HG02678 (cell line): ENCODE measurements around the gene NLRP8.
"Not testable (repeated sequence)": the region's sequence is repeated elsewhere in the genome, so short reads cannot be mapped to it uniquely, and the experiment has no call there.

Experiments used
- ATAC-seq: cut with Tn5 transposase; IDR thresholded peaks from one replicate; pipeline ENCODE4 v1.9.1; 2021; ENCODE audit warnings: mild to moderate bottlenecking, moderate library complexity; ENCODE audit not compliant: unreplicated experiment

NLRP8 gene

GRCh38 chr19:55947532-55947931, at the start of gene NLRP8:
NLRP8 (plus strand) TSS chr19:55947832.
- no peak for ATAC-seq

GRCh38 chr19:55898911-55899310, 48.7 kb upstream of the NLRP8 start:
- no peak for ATAC-seq

DNA sequence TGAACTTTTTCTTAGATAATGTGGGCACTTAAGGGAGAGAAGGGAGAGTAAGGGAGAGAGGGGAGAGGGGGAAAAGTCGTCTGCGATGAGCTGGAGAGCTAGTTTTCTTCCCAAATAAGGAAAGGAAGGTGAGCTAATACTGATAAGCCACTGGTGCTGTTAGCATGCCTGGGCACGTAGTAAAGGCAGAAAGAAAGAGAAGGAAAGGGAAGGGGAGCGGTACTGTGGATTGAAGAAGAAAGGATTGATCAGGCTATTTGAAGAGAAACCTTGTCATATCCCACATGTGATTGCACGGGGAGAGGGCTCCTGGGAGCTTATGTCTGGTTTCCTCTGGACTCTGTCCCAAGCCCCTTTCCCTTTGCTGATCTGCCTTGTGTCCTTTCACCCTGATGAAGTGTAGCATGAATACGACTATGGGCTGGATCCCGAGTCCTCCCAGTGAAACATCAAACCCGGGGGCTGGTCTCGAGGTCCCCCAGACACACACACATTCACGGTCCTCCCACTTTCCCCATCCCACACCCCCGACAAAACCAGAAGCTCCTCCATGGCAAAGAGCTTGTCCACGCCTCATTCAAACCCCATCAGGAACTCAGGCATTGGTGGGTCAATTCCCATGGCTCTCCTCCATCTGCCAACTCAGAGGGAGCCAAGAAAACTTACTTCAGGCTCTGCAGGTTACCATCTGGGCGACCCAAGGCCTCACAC, 46.1 kb upstream of the NLRP8 start:
- ATAC-seq = no peak

DNA sequence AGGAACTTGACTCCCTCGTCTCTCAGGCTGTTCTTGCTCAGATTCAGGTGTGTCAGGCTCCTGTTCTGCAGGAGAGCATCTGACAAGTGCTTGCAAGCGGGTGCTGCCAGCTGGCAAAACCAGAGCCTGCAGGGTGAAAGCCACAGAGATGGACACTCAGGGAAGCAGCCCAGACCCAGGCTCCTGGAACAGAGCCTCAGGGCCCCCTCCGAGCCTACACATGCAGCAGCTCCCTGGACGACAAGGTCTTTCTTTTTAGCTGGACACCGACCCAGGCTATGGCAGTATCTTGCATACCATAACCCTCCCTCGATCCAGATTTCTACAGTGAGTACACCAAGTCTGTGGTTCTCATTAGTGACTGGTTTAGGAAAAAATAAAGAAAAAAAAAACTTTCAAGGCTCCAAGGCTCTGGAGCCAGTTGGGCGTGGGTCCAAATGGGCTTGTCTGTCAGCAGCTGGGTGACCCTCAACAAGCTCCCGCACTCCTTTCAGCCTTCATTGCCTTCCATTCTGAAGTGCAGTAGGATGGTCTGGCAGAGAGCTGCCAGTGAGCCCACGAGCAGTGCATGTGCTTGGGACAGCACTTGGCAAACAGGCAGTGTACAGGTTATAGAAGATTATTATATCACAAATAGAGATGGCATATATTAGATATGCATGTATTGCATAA, 45.4 kb upstream of the NLRP8 start:
- ATAC-seq = no peak

- ATAC-seq = no peak
Measured at GRCh38 chr19:55907286-55907685, 40.3 kb upstream of the NLRP8 start.

GRCh38 chr19:55907746-55908145, 39.9 kb upstream of the NLRP8 start:
- no peak for ATAC-seq

DNA sequence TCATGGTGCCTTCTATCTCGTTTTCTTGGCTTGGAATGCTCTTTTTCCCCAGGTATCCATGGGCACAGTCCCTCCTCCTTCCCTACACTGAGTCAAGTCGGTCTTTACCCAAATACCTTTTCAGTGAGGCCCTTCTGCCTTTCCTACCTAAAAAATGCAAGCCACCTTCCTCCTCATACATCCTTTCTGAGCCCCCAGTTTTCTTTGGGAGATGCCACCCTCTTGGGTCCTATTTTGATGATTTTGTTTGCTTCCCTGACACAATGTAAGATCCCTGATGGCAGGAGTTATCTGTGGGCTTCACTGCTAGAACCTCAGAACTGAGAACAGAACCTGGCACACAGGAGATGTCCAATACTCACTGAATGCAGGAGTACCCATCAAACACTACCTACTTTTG, 37.8 kb upstream of the NLRP8 start:
- ATAC-seq = no peak

DNA sequence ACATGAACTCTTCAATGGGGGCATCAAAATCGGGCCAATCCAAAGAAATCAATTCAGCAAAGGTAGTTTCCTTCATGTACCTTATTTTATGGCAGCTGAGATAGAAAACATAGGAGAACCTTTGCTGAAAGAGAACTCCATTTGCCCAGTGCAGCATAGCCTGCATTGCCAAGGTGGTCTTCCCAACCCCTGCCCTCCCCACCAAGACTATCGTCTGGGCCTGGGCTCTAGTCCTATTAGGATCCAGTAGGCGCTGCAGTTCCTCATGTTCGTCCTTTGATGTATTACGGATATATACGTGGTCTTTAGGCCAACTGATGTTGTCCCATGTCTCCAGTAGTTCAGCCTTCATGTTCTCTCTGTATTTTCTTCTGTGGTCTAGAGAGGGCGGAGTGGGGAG, 34.7 kb upstream of the NLRP8 start:
- ATAC-seq = no peak

GRCh38 chr19:55913643-55914268, 33.9 kb upstream of the NLRP8 start:
- no peak for ATAC-seq

DNA sequence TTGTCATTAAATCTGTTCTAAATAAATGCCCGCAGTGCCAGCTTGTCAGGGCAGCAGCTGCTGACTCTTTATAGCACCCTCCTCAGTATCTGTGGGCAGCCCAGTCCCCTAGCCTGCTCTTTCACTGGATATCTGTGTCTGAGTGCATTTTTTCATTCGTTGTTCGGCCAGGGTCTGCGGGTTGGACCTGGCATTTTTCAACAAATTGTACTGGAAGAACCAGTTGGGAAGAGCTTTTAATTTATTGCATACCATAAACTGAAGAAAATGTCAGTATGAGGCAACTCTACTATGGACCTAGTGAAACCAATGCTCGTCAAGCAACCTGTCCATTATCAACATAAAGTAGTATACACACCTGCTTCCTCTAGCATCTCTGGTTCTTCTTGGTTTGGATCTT, 24.1 kb upstream of the NLRP8 start:
- ATAC-seq = no peak

DNA sequence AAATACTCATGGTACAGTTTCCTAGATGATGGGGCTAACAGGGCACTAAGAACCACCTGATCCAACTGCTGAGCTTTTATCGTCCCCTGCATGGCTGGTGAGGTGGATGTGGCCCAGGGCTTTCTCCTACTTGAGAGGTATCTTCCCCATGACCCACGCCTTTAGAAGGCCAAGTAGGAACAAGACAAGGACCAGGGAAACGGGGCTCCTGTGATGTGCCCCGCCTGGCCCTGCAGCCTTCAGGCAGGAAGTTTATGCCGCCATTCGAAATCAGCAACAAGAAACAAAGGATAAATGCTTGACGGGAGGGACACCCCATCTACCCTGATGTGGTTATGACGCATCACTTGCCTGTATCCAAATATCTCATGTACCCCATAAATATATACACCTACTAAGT, 19.6 kb upstream of the NLRP8 start:
- no peak for ATAC-seq

- ATAC-seq = not testable (repeated sequence)
Measured at GRCh38 chr19:55929258-55929657, 18.4 kb upstream of the NLRP8 start.

DNA sequence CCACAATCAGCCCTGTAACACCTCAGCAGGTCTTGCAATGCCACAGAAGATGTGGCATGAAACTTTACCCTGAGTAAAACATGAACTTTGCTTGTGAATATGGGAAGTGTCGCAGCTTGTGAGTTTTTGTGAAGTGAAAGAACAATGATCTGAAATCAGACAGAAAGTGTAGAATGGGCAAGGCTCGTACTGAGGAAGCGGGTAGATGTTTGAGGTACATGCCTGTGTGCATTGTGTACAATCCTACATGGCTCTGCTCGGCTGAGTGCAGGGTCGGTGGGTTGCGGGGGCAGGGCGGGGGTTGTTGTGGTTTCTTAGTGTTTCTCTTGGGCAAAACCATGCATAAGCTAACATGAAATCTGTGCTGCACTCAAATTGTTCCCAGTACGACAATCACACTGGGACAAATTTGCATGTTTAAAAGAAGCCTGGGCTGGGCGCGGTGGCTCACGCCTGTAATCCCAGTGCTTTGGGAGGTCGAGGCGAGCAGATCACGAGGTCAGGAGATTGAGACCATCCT, 16.6 kb upstream of the NLRP8 start:
- no peak for ATAC-seq

DNA sequence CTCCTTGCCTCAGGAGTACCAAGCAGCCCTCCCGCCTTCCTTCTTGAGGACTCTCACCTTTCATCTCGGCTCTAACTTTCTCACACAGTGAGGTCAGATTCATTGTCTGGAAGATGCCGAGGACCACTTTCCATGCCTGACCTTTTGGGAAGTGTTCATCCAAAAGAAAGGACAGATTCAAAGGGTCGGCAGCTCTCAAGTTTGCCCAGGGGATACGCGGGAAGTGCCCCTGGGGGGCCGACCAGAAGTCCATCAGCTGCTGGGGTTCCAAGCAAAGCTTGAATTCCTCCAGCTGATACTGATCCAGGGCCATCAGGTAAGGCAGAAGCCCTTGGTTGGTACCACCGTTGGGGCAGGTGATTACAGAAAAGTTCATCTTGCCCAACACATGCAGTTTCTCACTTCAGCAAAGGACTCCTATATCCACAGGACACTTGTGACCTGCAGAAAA, 15.7 kb upstream of the NLRP8 start, which contains the start of gene NLRP13:
Gene NLRP13, minus strand, starts transcription at position 401 of the 451 bp plus-strand sequence. Its CDS starts 25 bp downstream, at position 376.
- no peak for ATAC-seq

GRCh38 chr19:55935206-55935605, 12.4 kb upstream of the NLRP8 start:
- no peak for ATAC-seq

- ATAC-seq = no peak
Measured at GRCh38 chr19:55939206-55939605, 8.4 kb upstream of the NLRP8 start.

GRCh38 chr19:55940306-55940705, 7.3 kb upstream of the NLRP8 start:
- ATAC-seq = no peak

GRCh38 chr19:55950566-55950965, 2.9 kb downstream of the NLRP8 start:
- not testable (repeated sequence) for ATAC-seq

DNA sequence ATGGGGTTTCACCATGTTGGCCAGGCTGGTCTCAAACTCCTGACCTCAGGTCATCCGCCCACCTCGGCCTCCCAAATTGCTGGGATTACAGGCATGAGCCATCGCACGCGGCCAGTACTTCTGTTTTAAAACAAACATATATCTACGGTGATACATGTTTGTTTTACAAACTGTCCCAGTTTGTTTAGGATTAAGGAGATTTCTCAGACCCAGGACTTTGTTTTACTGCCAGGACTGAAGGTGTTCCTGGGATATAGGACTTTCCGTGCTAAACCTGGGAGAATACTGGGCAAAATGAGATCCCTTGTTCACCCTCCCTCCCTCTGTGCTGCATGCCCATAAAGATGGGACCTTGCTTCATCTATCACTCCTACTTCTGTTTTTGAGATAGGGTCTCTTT, 8.8 kb downstream of the NLRP8 start:
- ATAC-seq = no peak

- no peak for ATAC-seq
Measured at GRCh38 chr19:55958356-55958755, 10.7 kb downstream of the NLRP8 start.

GRCh38 chr19:55959996-55960675, 12.5 kb downstream of the NLRP8 start:
- ATAC-seq = no peak
